Stimulated activated CD8-positive, alpha-beta memory T cell treated with anti-CD3 and anti-CD28 coated beads, Interleukin-12 subunit alpha, Interleukin-12 subunit beta, amount 100 ng/mL, for 4 hours (primary cell): Measurements from ENCODE around the gene EIF6.

Source experiments
- DNase-seq: peaks from one replicate; pipeline ENCODE4 v3.0.0-alpha.2; 2020; ENCODE audit warnings: low read depth

The EIF6 gene

GRCh38 chr20:35293303-35294292, 9.0 kb upstream of the EIF6 start:
- DNase-seq = no peak

DNA sequence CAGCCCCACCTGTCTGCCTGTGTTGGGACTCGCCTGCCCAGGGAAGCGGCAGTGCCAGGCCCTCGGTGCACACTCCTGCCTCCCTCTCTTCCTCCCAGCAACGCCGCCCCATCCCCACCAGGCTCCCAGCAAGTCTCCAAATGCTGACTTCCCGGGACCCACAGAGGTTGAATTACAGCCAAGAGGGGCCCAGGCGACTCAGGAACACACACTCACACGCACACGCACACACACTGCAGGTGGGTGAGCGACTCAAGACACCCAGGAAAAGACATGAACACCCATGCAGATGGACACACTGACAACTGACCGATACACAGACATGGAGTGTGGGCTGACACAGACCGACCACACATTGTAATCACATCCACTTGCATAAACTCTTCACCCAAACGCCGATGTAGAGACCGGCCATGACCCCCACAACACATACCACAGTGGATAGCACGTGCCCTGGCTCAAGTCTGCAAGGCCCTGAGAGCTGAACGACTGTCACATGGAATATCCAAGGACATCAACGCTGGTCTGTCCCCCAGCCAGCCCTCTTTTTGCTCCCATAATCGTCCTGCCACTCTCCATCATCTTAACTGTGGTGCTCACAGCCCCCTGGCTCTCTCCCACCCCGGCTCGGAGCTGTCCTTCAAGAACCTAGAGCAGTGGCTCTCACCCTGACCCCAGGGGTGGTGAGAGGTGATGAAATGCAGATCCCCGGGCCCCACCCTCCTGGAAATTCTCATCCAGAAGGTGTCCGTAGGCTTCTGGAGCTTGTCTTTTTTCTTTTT, 8.1 kb upstream of the EIF6 start:
- DNase-seq = no peak

DNA sequence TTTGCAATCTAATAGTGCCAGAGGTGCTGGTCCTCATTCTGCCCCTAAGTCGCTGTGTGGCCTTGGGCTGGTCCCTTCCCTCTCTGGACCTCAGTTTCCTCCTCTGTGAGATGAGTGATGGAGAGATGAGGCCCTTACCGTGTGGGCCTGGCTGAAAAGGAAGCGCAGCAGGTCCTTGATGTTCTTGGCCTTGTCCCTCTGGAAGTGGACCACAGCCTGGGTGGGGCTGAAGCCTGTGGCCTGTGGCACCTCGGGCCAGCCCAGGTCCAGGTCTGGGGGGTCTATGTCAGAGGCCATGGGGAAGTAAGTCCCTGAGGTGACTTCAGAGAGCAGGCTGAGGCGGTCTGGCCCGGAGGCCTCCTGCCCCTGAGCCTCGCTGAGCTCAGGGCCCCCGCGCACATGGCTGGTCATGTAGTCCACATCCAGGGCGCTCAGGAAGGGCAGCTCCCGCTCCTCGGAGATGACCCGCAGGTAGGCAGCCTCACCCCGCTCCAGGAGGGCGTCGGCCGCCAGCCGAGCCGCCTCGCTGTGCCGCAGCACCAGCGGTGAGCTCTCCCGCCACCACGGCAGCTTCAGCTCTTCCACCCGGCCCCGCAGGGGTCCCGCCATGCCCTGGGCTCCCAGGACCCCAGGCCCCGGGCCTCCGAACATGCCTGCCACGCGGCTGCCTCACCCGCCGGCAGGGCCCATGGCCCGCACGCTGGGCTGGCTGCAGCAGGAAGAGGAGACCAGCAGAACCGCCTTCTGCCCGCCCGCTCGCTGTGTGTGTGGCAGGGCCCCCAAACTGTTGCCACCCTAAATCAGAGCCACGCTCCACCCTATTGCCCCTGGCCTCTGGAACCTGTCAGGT, 7.3 kb upstream of the EIF6 start, which contains the start of gene FAM83C:
Gene FAM83C (minus strand): TSS at position 772 of the 850 bp plus-strand sequence. CDS start 121 bp downstream, at position 651.
- DNase-seq = no peak

GRCh38 chr20:35290887-35291417, 6.4 kb upstream of the EIF6 start:
- DNase-seq = no peak

DNA sequence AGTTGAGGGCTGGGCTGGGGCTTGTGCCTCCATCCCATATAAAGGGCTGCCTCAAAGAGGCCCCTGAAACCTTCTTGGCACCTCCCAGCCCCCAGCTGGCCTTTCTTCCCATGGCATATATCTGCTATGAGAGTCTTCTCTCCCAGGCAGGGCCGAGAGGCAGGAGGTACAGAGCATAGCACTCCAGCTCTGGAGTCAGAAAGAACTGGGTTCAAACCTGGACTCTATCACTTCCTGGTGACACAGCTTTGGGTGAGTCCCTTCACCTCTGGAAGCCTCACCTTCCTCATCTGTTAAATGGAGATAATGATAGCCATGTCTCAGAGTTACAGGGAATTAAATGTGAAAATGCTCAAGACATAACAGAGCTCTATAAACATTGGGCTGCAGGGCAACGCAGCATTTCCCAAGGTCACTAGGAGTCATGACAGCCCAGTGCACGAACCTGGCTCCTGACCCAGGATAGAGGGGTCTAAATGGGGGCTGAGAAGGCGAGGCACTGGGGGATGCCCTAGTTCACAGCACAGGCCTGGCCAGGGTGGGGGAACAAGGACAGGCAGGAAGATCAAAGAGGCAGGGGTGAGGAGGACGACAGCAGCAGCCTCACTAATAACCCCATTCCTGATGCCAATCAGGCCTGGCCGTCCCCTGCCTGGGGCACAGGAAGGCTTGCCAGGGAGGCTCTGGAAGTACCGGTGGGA, 5.8 kb upstream of the EIF6 start:
- DNase-seq = no peak

GRCh38 chr20:35288325-35289060, 3.9 kb upstream of the EIF6 start:
- no peak for DNase-seq

DNA sequence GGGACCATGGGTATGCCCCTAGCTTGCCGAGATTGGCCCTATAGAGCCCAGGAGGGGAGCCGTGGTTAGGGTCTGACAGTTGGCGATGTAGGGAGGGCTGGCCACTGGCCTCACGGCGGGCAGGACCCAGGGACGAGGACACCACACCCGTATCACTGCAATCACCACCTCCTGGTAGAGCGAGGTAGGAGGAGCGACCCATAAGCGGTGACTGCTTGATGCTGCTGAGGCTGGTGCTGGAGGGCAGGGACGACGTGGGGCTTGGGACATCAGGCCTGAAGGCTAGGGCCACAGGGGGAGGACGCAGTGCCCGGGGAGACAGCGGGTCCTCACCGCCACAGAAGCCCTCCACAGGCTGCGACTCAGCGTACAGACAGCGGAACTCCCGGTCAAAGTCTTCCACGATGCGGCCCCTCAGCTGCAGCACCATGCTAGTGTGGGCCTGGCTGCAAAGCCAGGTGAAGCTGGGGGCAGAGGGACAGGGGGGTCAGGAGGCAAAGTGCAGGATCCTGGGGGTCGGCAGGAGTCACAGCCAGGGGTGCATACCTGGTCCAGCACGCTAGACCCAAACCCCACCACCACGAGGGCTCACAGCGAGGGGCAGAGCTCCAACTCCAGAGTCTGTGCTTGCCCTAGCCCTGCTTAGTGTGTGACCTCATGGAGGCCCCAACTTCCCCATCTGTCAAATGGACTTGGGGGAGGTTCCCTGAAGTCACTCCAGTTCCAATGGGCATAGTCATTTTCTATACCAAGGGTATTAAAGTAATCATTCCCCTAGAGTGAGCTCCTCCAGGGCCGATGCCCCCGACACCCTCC, 3.1 kb upstream of the EIF6 start:
- no peak for DNase-seq

DNA sequence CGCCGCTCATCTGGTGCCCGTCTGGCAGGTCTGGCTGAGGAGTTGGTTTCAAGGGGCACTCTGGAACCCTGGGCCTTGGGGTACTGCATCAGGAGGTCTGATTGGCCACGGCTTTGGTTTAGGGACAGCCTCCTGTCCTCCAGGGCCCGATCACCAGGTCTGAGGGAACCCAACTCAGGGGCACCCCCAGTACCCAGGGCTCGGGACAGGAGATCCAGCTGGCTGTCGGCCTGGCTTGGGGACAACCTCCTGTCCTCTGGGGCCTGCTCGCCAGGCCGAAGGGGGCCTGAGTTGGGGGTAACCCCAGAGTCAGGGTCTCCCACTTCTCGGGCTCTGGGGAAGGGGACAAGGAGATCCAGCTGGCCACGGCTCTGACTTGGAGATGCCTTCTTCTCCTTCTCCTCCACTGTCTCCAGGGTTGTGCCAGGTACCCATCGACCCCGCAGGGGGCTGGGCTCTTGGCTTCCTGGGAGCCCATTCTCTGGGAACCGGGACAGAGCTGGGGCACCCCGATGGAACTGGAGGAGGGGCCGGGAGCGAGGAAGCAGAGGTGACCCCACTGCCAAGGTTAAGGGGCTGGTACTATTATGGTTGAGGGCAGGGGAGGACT, 2.4 kb upstream of the EIF6 start:
- DNase-seq = no peak

GRCh38 chr20:35286077-35286898, 1.7 kb upstream of the EIF6 start:
- DNase-seq = no peak

DNA sequence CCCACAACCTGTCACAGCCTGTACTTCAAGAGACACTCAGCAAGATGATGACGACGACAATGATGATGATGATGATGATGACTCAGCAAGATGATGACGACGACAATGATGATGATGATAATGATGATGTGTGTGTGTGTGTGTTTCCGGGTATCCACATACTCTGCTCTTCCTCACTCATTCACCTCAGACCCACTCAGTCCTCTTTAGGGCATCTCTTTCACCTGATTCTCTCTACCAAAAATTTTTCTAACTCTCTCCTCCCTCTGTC, 1.2 kb upstream of the EIF6 start:
- DNase-seq = no peak

DNA sequence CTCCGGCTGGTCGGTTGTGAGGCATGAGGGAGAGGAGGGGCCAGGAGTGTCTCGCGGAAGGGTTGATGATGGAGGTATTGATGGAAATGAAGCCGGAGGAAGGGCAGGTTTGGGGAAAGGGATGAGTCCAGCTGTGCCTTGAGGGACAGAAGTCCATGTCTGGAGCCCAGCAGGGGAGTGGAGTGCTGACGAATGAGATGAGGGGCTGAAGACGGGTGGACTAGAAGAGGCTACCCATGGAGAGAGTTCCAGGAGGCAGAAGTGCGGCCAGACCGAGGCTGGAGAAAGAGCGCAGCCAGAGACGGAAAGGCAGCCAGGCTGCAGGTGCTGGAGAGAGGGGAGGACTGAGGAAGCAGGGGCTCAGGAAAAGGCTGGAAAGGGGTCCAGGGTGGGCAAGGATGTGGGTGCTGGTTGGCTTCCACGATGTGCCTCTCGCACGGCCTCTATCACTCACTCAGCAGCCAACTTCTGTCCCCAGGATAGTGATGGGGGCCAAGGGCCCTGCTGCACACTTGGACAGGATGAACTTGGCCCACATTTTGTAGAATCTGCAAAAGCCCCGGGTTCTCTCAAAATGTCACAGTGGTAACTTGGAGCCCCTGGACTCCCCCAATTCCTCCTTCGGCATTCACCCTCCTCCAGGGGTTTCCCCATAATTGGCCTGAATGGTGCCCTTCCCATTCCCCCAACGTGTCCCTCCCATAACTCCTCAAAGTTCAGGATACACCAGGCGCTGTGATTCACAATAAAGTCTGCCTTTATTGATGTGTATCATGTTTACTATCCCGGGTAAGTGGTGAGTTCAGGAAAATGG, 627 bp upstream of the EIF6 start:
- no peak for DNase-seq

DNA sequence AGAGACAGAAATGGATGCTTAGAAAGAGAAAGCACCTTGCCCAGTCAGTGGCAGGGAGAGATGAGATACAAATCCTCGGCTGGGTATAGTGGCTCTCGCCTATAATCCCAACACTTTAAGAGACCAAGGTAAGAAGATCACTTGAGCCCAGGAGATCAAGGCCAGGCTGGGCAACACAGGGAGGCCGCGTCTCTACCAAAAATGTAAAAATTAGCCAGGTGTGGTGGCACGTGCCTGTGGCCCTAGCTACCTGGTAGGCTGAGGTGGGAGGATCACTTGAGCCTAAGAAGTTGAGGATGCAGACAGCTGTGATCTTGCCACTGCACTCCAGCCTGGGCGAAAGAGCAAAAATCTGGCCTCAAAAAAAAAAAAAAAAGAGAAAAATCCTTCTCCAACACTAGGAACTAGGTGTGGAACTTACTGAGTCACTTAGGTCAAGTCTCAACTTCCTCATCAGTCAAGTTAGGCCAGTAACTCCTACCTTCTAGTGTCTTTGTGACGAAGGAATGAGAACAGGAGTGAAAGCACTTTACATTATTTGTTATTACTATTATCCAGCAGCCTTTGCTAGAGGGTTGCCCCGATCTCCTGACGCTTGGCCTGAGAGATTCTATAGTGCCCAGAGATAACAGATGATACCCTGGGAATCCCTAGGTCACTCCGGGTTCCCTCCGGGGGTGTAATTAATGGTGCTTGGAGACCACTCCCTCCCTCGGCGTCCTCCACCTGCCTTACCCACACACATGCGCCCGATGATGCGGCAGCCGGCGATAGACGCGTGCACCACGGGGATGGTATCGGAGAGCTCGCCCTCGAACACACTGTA, 918 bp downstream of the EIF6 start:
- no peak for DNase-seq

- DNase-seq = no peak
Measured at GRCh38 chr20:35281506-35282101, 3.0 kb downstream of the EIF6 start.

- no peak for DNase-seq
Measured at GRCh38 chr20:35280523-35280922, 4.0 kb downstream of the EIF6 start.

GRCh38 chr20:35279533-35280174, 4.9 kb downstream of the EIF6 start:
- no peak for DNase-seq

DNA sequence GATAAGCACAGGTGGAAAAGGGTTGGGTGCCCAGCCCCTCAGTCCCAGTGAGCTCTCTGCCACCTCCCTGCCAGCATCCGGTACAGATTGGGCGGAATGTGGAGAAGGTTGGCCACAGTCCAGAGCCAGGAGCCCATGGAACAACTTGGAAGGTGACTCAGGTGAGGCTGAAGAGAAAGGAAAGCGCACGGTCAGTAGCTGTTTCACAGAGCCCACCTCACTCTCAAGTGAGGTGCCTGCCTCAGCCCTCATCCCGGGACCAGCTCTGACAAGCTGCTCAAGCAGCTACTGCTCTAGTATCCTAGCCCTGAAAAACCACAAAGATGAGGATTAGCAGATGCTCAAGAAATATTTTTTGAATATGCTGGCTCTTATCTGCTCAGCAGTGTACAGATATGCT, 5.5 kb downstream of the EIF6 start:
- no peak for DNase-seq
